ENCODE measurements around the gene CDC25B.

DNA sequence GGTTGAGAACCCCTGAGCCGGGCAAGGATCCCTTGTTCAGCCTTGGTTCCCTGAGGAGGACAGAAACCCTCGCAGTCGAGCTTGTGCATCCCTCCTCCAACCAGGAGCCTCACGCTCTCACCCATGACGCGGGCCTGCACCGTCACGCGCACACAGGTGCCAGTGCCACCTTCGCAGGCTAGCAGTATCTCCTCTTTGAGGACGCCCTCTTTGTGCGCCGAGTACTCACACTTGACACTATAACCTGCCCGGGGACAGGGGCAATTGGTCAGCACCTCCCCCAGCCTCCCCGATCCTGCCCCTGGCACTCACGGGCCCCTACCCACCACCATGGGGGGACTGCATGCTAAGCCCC is 41.9 kb upstream of the CDC25B start:
- TF ChIP-seq, protein P1, sequence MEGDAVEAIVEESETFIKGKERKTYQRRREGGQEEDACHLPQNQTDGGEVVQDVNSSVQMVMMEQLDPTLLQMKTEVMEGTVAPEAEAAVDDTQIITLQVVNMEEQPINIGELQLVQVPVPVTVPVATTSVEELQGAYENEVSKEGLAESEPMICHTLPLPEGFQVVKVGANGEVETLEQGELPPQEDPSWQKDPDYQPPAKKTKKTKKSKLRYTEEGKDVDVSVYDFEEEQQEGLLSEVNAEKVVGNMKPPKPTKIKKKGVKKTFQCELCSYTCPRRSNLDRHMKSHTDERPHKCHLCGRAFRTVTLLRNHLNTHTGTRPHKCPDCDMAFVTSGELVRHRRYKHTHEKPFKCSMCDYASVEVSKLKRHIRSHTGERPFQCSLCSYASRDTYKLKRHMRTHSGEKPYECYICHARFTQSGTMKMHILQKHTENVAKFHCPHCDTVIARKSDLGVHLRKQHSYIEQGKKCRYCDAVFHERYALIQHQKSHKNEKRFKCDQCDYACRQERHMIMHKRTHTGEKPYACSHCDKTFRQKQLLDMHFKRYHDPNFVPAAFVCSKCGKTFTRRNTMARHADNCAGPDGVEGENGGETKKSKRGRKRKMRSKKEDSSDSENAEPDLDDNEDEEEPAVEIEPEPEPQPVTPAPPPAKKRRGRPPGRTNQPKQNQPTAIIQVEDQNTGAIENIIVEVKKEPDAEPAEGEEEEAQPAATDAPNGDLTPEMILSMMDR (conservative IDR thresholded peaks at IDR 0.05; ENCODE audit: low read length) = no peak
- TF ChIP-seq EZH2phosphoT487 (IDR thresholded peaks at IDR 0.05; ENCODE audit: borderline replicate concordance) = no peak
